ENCODE results near the gene RPL28.
"Not testable (repeated sequence)": the region's sequence is repeated elsewhere in the genome, so short reads cannot be mapped to it uniquely, and the experiment has no call there.

RPL28 gene

GRCh38 chr19:55398200-55398925 is 12.6 kb downstream of the RPL28 start:
- DNase-seq = no peak

- no peak for DNase-seq
Observed at GRCh38 chr19:55400281-55401087, 14.8 kb downstream of the RPL28 start.

- DNase-seq = not testable (repeated sequence)
Observed at GRCh38 chr19:55401390-55401789, 15.7 kb downstream of the RPL28 start.

GRCh38 chr19:55402509-55402908 is 16.8 kb downstream of the RPL28 start:
- no peak for DNase-seq

- no peak for DNase-seq
Observed at GRCh38 chr19:55405638-55406037, 19.9 kb downstream of the RPL28 start.

DNA sequence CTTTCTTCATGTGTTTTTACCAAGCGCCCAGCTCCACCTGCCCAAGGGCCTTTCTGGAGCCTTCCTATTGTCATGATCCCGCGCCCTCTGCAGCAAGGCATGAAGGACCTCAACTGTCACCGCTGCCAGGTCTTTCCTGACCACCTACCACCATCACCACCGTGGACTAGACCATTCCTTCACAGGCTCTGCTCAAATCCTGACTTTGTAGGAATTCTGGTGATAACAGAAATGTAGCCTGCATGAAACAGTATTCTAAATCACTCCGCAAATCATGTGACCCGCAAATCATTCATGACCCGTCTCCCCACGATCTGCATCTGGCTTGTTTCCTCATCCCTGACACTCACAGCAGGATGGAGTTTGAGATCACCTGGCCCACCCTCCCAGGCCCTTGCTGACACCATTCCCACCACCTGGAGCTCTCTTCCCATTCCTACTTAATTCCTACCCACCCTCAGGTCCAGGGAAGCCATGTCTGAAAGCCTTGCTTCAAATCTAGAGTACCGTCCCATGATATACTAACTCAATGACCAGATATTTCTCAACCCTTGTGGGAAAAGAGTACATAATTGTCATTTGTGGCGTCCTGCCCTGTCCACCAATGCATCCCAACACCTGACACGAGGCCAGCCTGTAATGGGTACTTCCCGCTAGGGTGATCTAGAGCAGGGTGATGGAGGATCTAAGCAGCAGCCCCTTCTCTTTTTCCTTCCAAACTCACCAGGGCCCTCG is 20.5 kb downstream of the RPL28 start:
- DNase-seq = no peak

- no peak for DNase-seq
Observed at GRCh38 chr19:55406826-55407549, 21.3 kb downstream of the RPL28 start.

DNA sequence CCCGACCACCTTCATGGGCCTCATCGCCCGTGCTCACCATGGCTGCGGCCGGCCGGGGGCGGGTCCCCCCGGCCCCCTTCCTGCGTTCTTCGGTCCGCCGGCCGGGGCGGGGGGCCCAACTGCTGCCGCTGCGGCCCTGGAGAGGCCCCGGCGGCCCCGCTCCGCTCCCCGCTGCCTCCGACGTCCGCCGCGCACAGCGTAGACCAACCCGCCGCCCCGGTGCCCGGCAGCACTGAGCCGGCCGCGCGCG is 21.7 kb downstream of the RPL28 start, which contains the start of gene UBE2S:
TSS of gene UBE2S (minus strand) at position 239 of the 250 bp plus-strand sequence. CDS start at position 40, 199 bp downstream.
- not testable (repeated sequence) for DNase-seq

DNA sequence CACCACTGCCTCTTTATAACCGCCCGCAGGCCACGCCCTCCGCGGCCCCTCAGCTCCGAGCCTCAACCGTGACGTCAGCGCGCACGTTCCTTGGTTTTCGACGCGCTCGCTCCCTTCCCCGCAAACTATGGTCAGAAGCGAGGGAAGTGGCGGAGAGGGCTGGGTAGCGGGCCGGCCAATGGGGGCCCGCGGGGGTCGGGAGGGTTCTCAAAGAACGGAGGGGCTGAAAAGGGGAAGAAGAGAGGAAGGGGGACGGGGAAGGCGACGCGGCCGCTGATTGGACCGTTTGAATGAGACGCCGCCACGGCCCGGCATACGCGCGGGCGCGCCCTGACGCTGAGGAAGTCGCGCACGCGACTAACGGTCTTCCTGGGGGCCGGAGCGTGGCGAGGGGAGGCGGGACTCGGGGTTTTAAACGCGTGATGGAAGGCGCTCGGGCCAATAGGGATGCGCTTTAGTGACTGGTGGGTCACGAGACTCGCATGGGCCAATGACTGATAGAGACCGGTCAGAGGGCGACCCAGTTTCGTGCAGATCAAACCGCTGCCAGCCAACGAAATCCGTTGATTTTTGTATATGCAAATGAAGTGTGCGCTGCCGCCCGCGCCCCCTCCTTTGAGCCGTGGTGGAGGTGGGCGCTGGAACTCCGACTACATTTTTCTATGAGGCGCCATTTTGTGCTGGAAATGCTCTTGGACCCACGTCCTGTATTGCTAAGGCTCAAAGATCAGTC is 22.2 kb downstream of the RPL28 start:
- peak; percentile 92 for DNase-seq

DNA sequence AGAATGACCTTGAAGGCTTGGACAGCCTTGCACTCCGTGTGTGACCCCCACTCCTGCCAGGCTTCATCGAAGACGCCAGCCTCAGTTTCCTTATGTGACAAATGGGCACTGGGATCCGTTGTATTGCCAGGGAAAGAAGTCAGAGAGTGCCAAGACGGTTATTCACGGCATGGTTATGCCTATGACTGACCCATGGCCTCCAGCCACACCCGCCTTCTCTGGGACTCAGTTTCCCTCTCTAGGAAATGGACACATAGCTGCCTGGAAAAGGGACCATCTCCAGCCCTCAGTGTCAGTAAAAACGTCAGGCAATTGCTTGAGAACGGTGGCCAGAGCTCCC is 22.8 kb downstream of the RPL28 start:
- no peak for DNase-seq

DNA sequence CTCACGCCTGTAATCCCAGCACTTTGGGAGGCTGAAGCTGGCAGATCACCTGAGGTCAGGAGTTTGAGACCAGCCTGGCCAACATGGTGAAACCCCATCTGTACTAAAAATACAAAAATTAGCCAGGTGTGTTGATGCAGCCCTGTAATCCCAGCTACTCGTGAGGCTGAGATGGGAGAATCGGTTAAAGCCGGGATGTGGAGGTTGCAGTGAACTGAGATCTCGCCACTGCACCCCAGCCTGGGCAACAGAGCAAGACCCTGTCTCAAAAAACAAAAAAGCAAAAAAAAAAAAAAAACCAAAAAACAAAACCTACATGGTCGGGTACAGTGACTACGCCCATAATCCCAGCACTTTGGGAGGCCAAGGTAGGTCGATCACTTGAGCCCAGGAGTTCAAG is 23.4 kb downstream of the RPL28 start:
- not testable (repeated sequence) for DNase-seq

- no peak for DNase-seq
Observed at GRCh38 chr19:55410168-55410567, 24.4 kb downstream of the RPL28 start.

DNA sequence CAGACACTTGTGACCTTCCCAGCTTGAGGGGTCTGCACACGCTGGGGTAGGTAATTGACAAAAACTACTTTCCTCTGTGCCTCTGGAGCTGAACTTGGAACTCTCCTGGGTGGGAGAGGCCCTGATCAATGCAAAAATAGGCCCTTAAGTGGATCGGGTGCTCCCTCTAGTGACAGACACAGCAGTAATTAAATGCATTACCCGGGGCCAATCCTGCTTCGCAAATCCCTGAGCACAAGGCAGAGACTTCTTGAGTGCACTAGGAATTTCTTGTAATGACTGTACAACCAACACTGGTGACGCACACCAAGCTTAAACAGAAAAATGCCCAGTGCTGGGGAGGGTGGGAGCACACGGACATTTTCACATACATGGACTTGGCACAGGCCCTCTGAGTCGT is 32.5 kb downstream of the RPL28 start:
- DNase-seq = no peak

GRCh38 chr19:55419103-55419502 is 33.4 kb downstream of the RPL28 start:
- DNase-seq = no peak

DNA sequence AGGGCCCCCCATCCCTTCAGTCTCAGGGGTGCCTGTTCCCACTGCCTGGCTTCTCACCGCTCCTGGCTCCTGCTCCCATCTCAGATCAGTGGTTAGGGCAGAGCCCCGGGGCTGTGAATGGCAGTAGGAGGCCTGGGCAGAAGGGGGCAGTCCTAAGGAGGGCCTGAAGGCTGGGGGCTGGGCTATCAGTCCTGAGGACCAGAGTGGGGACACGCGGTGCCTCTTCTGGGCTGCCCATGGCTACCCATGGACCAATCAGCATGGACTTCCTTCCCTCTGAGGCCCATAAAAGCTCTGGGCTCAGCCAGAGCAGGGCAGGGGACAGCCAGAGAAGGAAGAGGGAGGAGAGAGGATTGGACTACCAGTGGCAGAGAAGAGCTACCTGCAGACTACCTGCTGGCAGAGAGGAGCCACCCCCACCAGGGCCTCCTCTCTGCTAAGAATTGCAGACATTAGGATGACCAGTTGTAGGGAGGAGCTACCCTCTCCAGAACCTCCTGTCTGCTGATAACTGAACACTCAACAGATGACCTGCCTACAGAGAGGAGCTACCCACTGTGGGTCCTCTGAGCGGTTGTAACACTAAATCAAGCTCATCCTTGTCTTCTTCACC is 34.0 kb downstream of the RPL28 start:
- no peak for DNase-seq

DNA sequence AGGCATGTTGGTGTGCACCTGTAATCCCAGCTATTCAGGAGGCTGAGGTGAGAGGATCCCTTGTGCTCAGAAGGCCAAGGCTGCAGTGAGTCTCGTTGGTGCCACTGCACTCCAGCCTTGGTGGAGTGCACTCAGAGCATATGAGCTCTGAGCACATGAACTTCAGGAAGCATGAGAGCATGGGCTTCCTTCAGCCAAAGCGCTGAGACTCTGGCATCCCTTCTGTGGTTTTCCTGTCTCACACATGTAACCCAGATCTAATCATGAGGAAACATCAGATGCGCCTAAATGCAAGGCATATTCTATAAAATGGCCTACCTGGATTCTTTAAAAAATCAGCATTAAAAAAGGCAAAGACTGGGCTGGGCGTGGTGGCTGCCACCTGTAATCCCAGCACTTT is 35.5 kb downstream of the RPL28 start:
- not testable (repeated sequence) for DNase-seq

DNA sequence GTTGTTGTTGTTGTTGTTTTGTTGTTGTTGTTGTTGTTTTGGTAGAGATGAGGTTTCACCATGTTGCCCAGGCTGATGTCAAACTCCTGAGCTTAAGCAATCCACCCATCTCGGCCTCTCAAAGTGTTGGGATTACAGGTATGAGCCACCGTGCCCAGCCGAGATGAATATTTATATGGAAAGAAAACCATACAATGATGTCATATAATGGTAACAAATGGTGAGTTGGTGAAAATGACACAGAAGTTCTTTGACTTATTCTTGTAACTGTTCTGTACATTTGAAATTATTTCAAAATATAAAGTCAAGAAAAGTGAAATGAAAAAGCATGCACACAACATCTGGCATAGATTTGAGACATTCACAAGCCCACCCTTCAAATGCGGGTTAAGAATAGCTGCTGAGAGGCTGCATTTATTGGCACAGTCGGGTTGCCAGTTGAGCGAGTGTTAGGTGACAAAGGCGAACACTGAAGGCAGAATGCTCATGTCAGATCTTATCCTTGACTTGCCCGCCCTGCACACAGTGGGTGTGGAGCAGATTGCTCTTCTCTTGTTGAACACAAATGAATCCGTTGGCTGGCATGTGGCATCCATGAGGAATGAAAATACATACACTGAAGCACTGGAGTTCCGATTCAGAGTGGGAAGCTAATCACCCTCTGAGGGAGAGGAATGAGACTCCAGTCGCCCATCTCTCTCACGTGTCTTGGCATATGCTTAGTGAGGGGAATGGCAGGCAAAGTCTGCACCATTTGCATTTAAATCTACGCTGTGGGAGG is 37.7 kb downstream of the RPL28 start:
- DNase-seq = no peak

DNA sequence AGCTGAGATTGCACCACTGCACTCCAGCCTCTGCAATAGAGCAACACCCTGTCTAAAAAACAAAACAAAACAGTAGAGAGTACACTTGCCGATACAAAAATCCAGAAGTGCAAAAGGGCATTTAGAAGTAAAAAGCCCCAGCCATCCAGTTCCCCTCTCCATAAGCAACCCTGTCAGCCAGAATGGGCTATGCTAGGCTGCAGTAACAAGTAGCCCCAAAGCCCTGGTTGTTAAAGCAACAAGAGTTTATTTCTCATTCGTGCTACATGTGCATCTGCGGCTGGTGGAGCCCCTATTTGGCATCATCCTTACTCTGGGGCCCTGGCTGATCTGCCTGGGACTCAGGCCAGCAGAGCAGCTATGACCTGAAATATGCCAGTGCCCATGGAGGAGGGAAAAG is 38.8 kb downstream of the RPL28 start:
- DNase-seq = no peak

DNA sequence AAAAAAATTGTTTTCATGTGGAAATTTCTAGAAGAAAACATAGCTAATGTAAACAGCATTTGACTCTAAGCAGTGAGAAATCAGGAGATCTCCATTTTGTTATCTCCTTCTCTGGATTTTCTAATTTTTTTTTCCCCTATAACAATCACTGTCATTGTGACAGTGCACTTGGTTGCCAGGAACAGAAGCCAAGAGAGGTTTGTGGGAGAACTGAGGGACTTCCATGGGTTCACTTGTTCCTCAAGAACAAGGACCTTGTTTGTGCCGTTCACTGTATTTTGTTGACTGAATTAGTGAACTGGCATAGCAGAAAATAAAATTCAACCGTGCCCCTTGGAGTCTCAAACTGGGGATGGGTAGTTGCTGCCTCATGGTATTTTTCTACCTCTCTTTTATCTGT is 40.3 kb downstream of the RPL28 start:
- DNase-seq = no peak

- no peak for DNase-seq
Observed at GRCh38 chr19:55431183-55431582, 45.5 kb downstream of the RPL28 start.
